Stimulated activated naive CD8-positive, alpha-beta T cell treated with anti-CD3 and anti-CD28 coated beads, Interleukin-15, Interleukin-2, amounts not matched to agents 100 ng/mL and 50 ng/mL, for 24 hours (primary cell): ENCODE data around the gene PRKACA.

Experiments
- H3K27ac Mint-ChIP-seq: one replicate; pipeline ENCODE4 v1.8.0; 2021; ENCODE audit warnings: mild to moderate bottlenecking, mixed read lengths
- H3K27me3 Mint-ChIP-seq: one replicate; pipeline ENCODE4 v1.8.0; 2021; ENCODE audit warnings: mixed read lengths
- H3K36me3 Mint-ChIP-seq: one replicate; pipeline ENCODE4 v1.8.0; 2021; ENCODE audit warnings: low read depth, mixed read lengths
- H3K4me1 Mint-ChIP-seq: one replicate; pipeline ENCODE4 v1.8.0; 2021; ENCODE audit warnings: low read depth, mixed read lengths
- H3K4me3 Mint-ChIP-seq: one replicate; pipeline ENCODE4 v1.8.0; 2021; ENCODE audit warnings: mild to moderate bottlenecking, mixed read lengths
- H3K9me3 Mint-ChIP-seq: one replicate; pipeline ENCODE4 v1.8.0; 2021; ENCODE audit warnings: mixed read lengths

PRKACA gene

GRCh38 chr19:14136509-14137281 lies 19.1 kb upstream of the PRKACA start, which contains the start of gene ASF1B:
TSS of gene ASF1B (minus strand) at chr19:14136589. CDS start at chr19:14136456, 133 bp downstream.
- Mint-ChIP-seq H3K4me1 (peaks cover 44% of the 10 kb centered on the region), H3K27me3 (no peaks in the 10 kb centered on the region), H3K27ac (peak within 1 kb of the TSS; percentile 96), H3K36me3 (peaks cover 11% of the 10 kb centered on the region), H3K4me3 (peak within 1 kb of the TSS; percentile 97), H3K9me3 (no peaks in the 10 kb centered on the region)

DNA sequence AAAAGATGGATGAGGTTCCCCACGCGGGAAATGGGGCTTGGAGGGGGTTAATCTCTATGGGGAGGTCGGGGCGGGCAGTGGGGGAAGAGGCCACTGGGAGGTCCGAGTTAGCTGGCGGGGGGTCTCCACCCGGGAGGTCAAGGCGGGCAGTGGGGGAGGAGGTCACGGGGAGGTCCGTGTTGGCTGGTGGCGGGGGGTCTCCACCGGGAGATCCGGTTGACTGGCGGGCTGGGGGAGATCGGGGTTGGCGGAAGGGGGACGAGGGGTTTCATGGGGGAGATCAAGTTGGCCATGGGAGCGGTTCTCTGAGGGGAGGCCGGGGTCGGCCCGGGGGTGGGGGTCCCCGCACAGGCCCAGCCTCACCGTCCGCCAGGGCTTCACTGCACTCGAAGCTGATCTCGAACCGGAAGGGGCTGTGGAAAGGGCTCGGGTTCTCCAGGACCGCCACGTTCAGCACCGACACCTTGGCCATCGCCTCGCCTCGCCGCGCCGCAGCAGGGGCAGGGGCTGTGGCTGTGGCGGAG lies 18.5 kb upstream of the PRKACA start:
- Mint-ChIP-seq H3K36me3 (peaks cover 11% of the 10 kb centered on the region), H3K27me3 (no peaks in the 10 kb centered on the region), H3K4me1 (peaks cover 41% of the 10 kb centered on the region), H3K4me3 (peak overlapping the region; percentile 97), H3K27ac (peak overlapping the region; percentile 60), H3K9me3 (no peaks in the 10 kb centered on the region)

- peak overlapping the region; percentile 60 for H3K27ac Mint-ChIP-seq
- H3K9me3 Mint-ChIP-seq: no peaks in the 10 kb centered on the region
- peaks cover 13% of the 10 kb centered on the region for H3K36me3 Mint-ChIP-seq
- H3K27me3 Mint-ChIP-seq: no peaks in the 10 kb centered on the region
- peaks cover 38% of the 10 kb centered on the region for H3K4me1 Mint-ChIP-seq
- peak overlapping the region; percentile 97 for H3K4me3 Mint-ChIP-seq
Observed at GRCh38 chr19:14135355-14135754, 17.8 kb upstream of the PRKACA start.

DNA sequence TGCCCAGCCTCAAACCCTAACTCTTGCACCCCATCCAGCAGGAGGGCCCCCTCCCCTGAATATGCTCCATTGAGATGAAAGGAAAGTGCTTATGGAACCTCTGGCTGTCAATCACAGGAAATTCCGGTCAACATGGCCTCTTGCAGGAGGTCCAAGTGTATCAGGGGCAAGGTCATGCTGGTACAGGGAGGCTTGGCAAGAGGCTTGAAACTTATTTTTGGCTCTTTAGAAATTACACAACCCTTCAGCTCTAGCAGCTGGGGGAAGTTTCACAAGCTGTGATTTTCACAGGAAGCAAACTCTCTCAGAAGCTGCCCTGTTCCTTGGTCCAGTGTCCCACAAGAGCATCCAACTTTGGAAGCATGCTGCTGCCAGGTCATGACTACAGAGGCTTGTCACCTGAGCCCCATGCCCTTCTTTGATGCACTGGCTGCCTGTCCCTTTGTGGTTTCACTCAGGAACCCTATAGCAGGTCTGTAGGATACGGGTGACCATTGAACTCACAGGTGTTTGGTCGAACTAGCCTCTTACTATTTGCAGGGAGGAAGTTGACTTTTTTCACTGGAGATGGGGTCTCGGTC lies 10.5 kb upstream of the PRKACA start:
- Mint-ChIP-seq H3K27me3 (no peaks in the 10 kb centered on the region), H3K36me3 (peaks cover 38% of the 10 kb centered on the region), H3K9me3 (no peaks in the 10 kb centered on the region), H3K4me1 (no peaks in the 10 kb centered on the region), H3K27ac (no peak overlapping the region), H3K4me3 (no peak overlapping the region)

- H3K27ac Mint-ChIP-seq: no peak overlapping the region
- H3K4me1 Mint-ChIP-seq: no peaks in the 10 kb centered on the region
- no peaks in the 10 kb centered on the region for H3K27me3 Mint-ChIP-seq
- H3K9me3 Mint-ChIP-seq: no peaks in the 10 kb centered on the region
- peaks cover 45% of the 10 kb centered on the region for H3K36me3 Mint-ChIP-seq
- H3K4me3 Mint-ChIP-seq: no peak overlapping the region
Observed at GRCh38 chr19:14127176-14127575, 9.6 kb upstream of the PRKACA start.

DNA sequence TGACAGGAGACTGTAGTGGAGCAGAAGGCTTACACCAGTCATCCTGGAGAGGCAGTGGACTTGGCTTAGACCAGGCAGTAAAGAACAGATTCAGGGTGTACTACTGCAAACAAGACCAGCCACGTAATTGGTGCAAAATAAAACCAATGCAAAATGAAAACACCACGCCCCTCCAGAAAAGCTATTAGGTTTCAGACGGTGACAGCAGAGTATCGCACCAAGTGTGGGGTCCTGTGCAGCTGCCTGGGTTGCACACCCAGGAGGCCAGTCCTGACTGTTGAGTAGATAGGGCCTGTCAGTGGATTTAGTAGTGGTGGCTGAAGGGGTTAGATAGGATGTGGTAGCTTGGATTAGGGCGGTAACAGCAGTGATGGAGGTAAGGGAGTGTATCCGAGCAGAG lies 5.4 kb upstream of the PRKACA start:
- Mint-ChIP-seq H3K27me3 (no peaks in the 10 kb centered on the region), H3K4me3 (no peak overlapping the region), H3K9me3 (no peaks in the 10 kb centered on the region), H3K4me1 (peaks cover 10% of the 10 kb centered on the region), H3K36me3 (peaks cover 40% of the 10 kb centered on the region), H3K27ac (no peak overlapping the region)

- Mint-ChIP-seq H3K4me1 (peaks cover 26% of the 10 kb centered on the region), H3K36me3 (peaks cover 28% of the 10 kb centered on the region), H3K9me3 (no peaks in the 10 kb centered on the region), H3K27ac (no peak overlapping the region), H3K27me3 (no peaks in the 10 kb centered on the region), H3K4me3 (no peak overlapping the region)
Observed at GRCh38 chr19:14120497-14120780, 2.9 kb upstream of the PRKACA start.

DNA sequence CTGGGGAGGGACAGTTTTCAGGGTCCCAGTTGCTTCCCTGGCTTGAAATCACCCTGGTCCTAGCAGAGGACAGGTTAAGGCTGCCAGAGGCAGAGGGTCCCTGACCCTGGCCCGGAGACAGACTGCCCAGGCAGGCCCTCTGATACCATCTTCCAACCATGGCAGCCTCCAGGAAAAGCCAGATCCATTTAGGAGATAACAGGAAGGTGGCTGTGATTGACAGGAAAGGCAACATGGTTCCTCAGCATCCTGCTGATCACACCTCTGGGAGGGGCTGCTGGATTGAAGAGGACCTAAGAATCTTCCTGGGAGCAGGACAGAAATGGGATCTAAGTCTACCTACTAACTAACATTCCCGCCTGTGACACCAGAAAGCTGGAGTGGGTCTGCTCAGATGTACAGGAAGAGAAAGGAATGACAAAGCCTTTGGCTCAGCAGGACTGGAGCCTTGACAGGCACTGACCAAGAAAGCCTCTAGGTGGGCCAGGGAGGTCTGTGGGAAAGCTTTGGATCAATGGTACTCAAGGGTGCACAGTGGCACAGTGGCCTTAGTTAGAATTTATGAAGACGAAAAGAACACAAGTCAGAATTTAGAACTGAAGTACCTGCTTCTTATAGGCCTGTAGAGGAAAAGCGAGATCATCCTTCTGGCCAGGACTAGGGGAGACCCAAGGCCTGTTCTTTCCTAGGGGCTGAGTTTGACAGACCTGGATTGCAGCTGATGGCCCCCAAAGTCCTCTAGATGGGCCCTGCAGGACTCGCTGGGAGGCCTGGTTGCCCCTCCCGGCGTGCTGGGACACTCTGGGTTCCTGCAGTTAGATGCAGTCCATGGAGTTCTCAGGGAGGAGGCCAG lies 2.3 kb upstream of the PRKACA start:
- Mint-ChIP-seq H3K36me3 (peaks cover 24% of the 10 kb centered on the region), H3K27me3 (no peaks in the 10 kb centered on the region), H3K4me3 (no peak overlapping the region), H3K27ac (no peak overlapping the region), H3K4me1 (peaks cover 32% of the 10 kb centered on the region), H3K9me3 (no peaks in the 10 kb centered on the region)

GRCh38 chr19:14119146-14119545 lies 1.6 kb upstream of the PRKACA start:
- H3K36me3 Mint-ChIP-seq: peaks cover 18% of the 10 kb centered on the region
- H3K4me3 Mint-ChIP-seq: peak overlapping the region; percentile 87
- no peaks in the 10 kb centered on the region for H3K9me3 Mint-ChIP-seq
- peak overlapping the region; percentile 63 for H3K27ac Mint-ChIP-seq
- H3K27me3 Mint-ChIP-seq: no peaks in the 10 kb centered on the region
- peaks cover 38% of the 10 kb centered on the region for H3K4me1 Mint-ChIP-seq

DNA sequence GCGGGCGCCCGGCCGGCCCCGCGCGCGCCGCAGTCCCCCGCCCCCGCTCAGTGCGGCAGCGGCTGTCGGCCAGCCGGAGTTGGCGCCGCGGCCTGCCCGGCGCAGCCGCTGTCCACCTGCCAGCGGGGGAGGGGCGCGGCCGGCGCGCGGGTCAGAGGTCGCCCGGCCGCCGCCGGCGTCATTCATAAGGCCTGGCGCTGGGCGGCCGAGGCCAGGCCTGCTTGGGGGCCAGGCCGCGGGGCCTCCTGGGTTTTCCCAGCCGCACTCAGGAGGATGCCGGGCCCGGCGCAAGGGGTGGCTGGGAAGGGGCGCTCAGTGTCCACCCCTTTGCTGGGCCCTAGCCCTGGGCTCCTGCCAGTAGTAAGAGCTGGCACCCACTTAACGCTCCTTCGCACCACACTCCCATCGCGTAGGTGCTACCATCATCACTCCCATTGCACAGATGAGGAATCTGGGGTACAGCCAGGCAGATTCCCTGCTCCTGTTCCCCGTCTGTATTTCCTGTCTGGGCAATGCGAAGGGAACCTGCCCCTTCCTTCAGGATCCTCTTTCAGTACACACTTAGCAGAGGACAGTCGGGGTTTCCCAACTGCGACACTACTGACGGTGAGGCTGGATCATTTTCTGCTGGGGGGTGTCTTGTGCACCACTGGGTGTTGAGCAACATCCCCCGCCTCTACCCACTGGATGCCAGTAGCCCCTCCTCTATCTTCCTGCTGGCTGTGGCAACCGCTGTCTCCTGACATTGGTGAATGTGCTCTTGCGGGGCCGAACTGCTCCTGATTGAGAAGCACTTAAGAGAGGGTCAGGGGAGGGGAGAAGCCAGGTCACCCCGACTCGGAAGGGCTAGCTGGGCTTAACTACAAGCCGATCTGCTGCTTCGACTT lies 846 bp upstream of the PRKACA start:
- Mint-ChIP-seq H3K4me3 (peak overlapping the region; percentile 87), H3K9me3 (no peaks in the 10 kb centered on the region), H3K36me3 (peaks cover 15% of the 10 kb centered on the region), H3K4me1 (peaks cover 38% of the 10 kb centered on the region), H3K27me3 (no peaks in the 10 kb centered on the region), H3K27ac (peak overlapping the region; percentile 63)

GRCh38 chr19:14116918-14117578 lies 514 bp downstream of the PRKACA start:
- peaks cover 45% of the 10 kb centered on the region for H3K4me1 Mint-ChIP-seq
- no peaks in the 10 kb centered on the region for H3K9me3 Mint-ChIP-seq
- H3K36me3 Mint-ChIP-seq: peaks cover 6% of the 10 kb centered on the region
- peak overlapping the region; percentile 63 for H3K27ac Mint-ChIP-seq
- H3K4me3 Mint-ChIP-seq: peak overlapping the region; percentile 86
- no peaks in the 10 kb centered on the region for H3K27me3 Mint-ChIP-seq

DNA sequence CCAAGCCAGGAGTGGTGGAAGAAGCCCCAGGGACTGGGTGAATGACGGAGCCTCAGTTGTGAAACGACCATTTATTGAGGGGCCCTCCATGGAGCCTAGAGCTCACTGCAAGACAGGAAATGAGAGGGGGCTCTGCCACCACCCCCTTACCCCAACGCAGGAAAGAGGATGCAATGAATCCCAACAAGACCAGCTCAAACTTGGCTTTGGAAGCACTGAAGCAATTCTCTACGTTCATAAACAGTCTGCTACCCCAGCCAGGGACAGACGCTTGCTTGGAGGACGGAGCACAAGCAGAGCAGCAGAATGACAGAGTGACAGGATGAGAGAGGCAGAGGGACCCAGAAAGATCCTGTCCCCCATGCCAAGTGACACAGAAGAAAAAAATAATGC lies 1.0 kb downstream of the PRKACA start:
- Mint-ChIP-seq H3K36me3 (peaks cover 6% of the 10 kb centered on the region), H3K27me3 (no peaks in the 10 kb centered on the region), H3K4me1 (peaks cover 48% of the 10 kb centered on the region)

GRCh38 chr19:14115756-14116155 lies 1.8 kb downstream of the PRKACA start:
- Mint-ChIP-seq H3K36me3 (peaks cover 6% of the 10 kb centered on the region), H3K27me3 (no peaks in the 10 kb centered on the region), H3K4me3 (peak overlapping the region; percentile 39), H3K4me1 (peaks cover 48% of the 10 kb centered on the region), H3K27ac (no peak overlapping the region), H3K9me3 (no peaks in the 10 kb centered on the region)

More for the DNA sequence above, 1.0 kb downstream of the PRKACA start:
- H3K27ac Mint-ChIP-seq: peak overlapping the region; percentile 63
- H3K4me3 Mint-ChIP-seq: peak overlapping the region; percentile 86
- no peaks in the 10 kb centered on the region for H3K9me3 Mint-ChIP-seq

DNA sequence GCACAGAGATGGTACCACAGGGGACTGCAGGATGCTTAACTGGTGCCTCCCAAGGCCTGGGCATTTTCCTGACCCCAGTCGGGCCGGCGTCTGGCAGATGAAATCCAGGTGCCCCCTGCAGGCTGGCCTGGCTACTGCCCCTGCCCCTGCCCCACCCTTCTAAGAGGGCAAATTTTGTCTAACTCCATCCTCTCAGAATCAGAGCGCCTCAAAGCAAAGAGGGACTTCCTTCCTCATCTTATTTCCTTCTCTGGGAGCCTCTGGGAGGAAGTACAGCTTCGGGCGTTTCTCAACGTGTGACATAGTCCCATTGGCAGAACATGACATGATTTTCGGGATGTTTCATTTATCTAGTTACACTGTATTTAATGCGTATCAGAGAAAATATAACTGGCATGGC lies 2.7 kb downstream of the PRKACA start:
- Mint-ChIP-seq H3K36me3 (peaks cover 6% of the 10 kb centered on the region), H3K9me3 (no peaks in the 10 kb centered on the region), H3K4me3 (no peak overlapping the region), H3K4me1 (peaks cover 48% of the 10 kb centered on the region), H3K27ac (no peak overlapping the region), H3K27me3 (no peaks in the 10 kb centered on the region)
